GM12878 (cell line): ENCODE data around the gene TLE3. TPM values are rescaled to one million over a fixed set of nuclear protein-coding genes. Genes with fewer than 3 reads are reported as not detected.
A peak's percentile ranks its signal among the peaks of the same experiment; 100 is the strongest.

Source experiments
- ATAC-seq: fragments of 200-7000 bp; cut with Tn5 transposase; 3 replicates; pipeline ENCODE4 v1.9.1; 2020; ENCODE audit warnings: mild to moderate bottlenecking, moderate library complexity
- BruUV-seq: library from RNA; stranded (reverse); fragments of 400-500 nt; replicated peaks from 2 replicates; lab custom pipeline; 2021; lab: Mats Ljungman, UMichigan
- CTCF ChIA-PET: fragments of 300-600 bp; sonication (Branson Sonifier 250); formaldehyde crosslinking; extraction: SDS; loops from one replicate; lab custom pipeline; 2021; ENCODE audit warnings: inconsistent platforms; lab: Yijun Ruan, JAX
- POLR2A ChIA-PET: fragments of 350-600 bp; formaldehyde crosslinking; extraction: SDS; loops from one replicate; lab custom pipeline; 2021; ENCODE audit warnings: inconsistent platforms; lab: Charles Lee
- RAD21 ChIA-PET: fragments of 300-600 bp; sonication (Branson Sonifier 250); formaldehyde crosslinking; loops from one replicate; lab custom pipeline; 2023; ENCODE audit warnings: antibody characterized with exemption; ENCODE audit not compliant: unreplicated experiment; lab: Charles Lee
- SMC1A ChIA-PET: fragments of 300-600 bp; sonication (Branson Sonifier 250); formaldehyde crosslinking; loops from one replicate; lab custom pipeline; 2023; ENCODE audit not compliant: unreplicated experiment, uncharacterized antibody; lab: Charles Lee
- DNase-seq: peaks from one replicate; pipeline ENCODE4 v3.0.0-alpha.2; 2011; ENCODE audit warnings: low read depth, low spot score
- FAIRE-seq: peaks from 3 replicates; lab custom pipeline; 2011; peaks lifted over from hg19 to GRCh38; lab: Jason Lieb, UNC
- H2AFZ ChIP-seq: 2 replicates; pipeline ENCODE4 v1.6.0; 2011; ENCODE audit warnings: low read depth, low read length, control low read depth; ENCODE audit not compliant: control insufficient read depth
- H3K27ac ChIP-seq: 2 replicates; pipeline ENCODE4 v1.5.1; 2011; ENCODE audit warnings: control low read depth; ENCODE audit not compliant: control insufficient read depth, insufficient read depth
- H3K27me3 ChIP-seq, 2 experiments: replicated peaks in 1 of 2; 2 replicates each; pipeline versions ENCODE4 v1.6.0 to v1.6.1; 2011; ENCODE audit warnings: low read length in 1 of 2; ENCODE audit not compliant: control insufficient read depth in 2 of 2, insufficient read depth in 2 of 2
- H3K36me3 ChIP-seq, 2 experiments: 2 replicates each; pipeline ENCODE4 v1.5.1; 2011; ENCODE audit warnings: low read length in 1 of 2; ENCODE audit not compliant: control insufficient read depth in 2 of 2, insufficient read depth in 2 of 2
- H3K4me1 ChIP-seq: 2 replicates; pipeline ENCODE4 v1.6.1; 2011; ENCODE audit warnings: mild to moderate bottlenecking, low read length, moderate library complexity, mixed read lengths; ENCODE audit not compliant: control insufficient read depth, insufficient read depth
- H3K4me2 ChIP-seq: 2 replicates; pipeline ENCODE4 v1.6.0; 2011; ENCODE audit warnings: control low read depth; ENCODE audit not compliant: control insufficient read depth, insufficient read depth
- H3K4me3 ChIP-seq: fragments of 200-600 bp; sonication (generic); 2 replicates; pipeline ENCODE4 v1.5.1; 2016
- H3K79me2 ChIP-seq: 2 replicates; pipeline ENCODE4 v1.6.0; 2011; ENCODE audit warnings: low read length; ENCODE audit not compliant: control insufficient read depth, insufficient read depth
- H3K9ac ChIP-seq: 2 replicates; pipeline ENCODE4 v1.8.0; 2011; ENCODE audit warnings: low read length, control low read depth, mixed read lengths; ENCODE audit not compliant: control insufficient read depth, insufficient read depth
- H3K9me3 ChIP-seq: replicated peaks from 3 replicates; pipeline ENCODE4 v1.5.1; 2011; ENCODE audit warnings: mild to moderate bottlenecking, low read length; ENCODE audit not compliant: control insufficient read depth, insufficient read depth
- H4K20me1 ChIP-seq: 2 replicates; pipeline ENCODE4 v1.6.0; 2011; ENCODE audit not compliant: control insufficient read depth, insufficient read depth
- BHLHE40 ChIP-seq, 2 experiments: fragments of 450-650 bp in 1 of 2; IDR thresholded peaks; 2 replicates each; pipeline ENCODE4 v1.6.1; 2011 to 2017; ENCODE audit warnings: low read depth in 2 of 2, borderline replicate concordance in 1 of 2, improper control_type of control experiment in 1 of 2, low read length in 1 of 2, mild to moderate bottlenecking in 1 of 2
- DPF2 ChIP-seq: fragments of 450-650 bp; IDR thresholded peaks from 2 replicates; pipeline ENCODE4 v1.6.1; 2017; ENCODE audit warnings: mild to moderate bottlenecking
- EED ChIP-seq: sonication (generic); IDR thresholded peaks from 2 replicates; pipeline ENCODE4 v1.6.1; 2016; ENCODE audit warnings: antibody characterized with exemption, low read depth
- GATAD2B ChIP-seq: fragments of 450-650 bp; conservative IDR thresholded peaks from 2 replicates; pipeline ENCODE4 v1.6.1; 2017; ENCODE audit warnings: low read depth, mild to moderate bottlenecking, moderate library complexity
- IKZF1 ChIP-seq: fragments of 450-650 bp; conservative IDR thresholded peaks from 2 replicates; pipeline ENCODE4 v1.6.1; 2017; ENCODE audit warnings: antibody characterized with exemption, mild to moderate bottlenecking
- IKZF2 ChIP-seq, 2 experiments: fragments of 450-650 bp; IDR thresholded peaks; 2 replicates each; pipeline ENCODE4 v1.6.1; 2017; ENCODE audit warnings: mild to moderate bottlenecking in 2 of 2, moderate library complexity in 2 of 2
- LARP7 ChIP-seq: fragments of 450-650 bp; IDR thresholded peaks from 2 replicates; pipeline ENCODE4 v1.6.1; 2017; ENCODE audit warnings: mild to moderate bottlenecking
- MEF2A ChIP-seq: IDR thresholded peaks from 2 replicates; pipeline ENCODE4 v1.6.1; 2011; ENCODE audit warnings: low read depth, mild to moderate bottlenecking, low read length, moderate library complexity; ENCODE audit not compliant: insufficient read depth
- NR2C2 ChIP-seq: IDR thresholded peaks from 2 replicates; pipeline ENCODE4 v1.6.1; 2011; ENCODE audit warnings: borderline replicate concordance, low read depth; ENCODE audit not compliant: control insufficient read depth, insufficient read length
- PML ChIP-seq: IDR thresholded peaks from 2 replicates; pipeline ENCODE4 v1.6.1; 2012; ENCODE audit warnings: low read length, inconsistent platforms
- RFX5 ChIP-seq: IDR thresholded peaks from 2 replicates; pipeline ENCODE4 v1.6.1; 2011; ENCODE audit warnings: low read depth, low read length, improper control_type of control experiment
- RUNX3 ChIP-seq: IDR thresholded peaks from 2 replicates; pipeline ENCODE4 v1.6.1; 2012; ENCODE audit warnings: low read length, inconsistent platforms
- SREBF1 ChIP-seq: IDR thresholded peaks from 2 replicates; pipeline ENCODE4 v1.6.1; 2012; ENCODE audit warnings: mild to moderate bottlenecking, low read length
- TCF12 ChIP-seq: IDR thresholded peaks from 2 replicates; pipeline ENCODE4 v1.6.1; 2011; ENCODE audit warnings: low read depth, mild to moderate bottlenecking, low read length
- whole genome bisulfite sequencing: methylation state at CpG from one replicate; pipeline ENCODE4 v1.1.6; 2016; ENCODE audit warnings: low lambda C conversion rate; ENCODE audit not compliant: insufficient replicate concordance, insufficient coverage; ENCODE audit errors: missing lambda C conversion rate; 5-methylcytosine and 5-hydroxymethylcytosine counted together
- in situ Hi-C: fragments of 300-500 bp; cut with MboI; formaldehyde crosslinking; loops from 9 replicates; pipeline ENCODE4 v1.14.3; 2018; ENCODE audit warnings: mixed read lengths
- intact Hi-C: fragments of 100-400 bp; cut with micrococcal nuclease; formaldehyde crosslinking; loops from one replicate; pipeline ENCODE4 v1.14.2; 2022; ENCODE audit not compliant: unreplicated experiment
- polyA plus RNA-seq, 11 experiments: library from polyadenylated mRNA; depleted of rRNA in 4 of 11; unstranded in 6 of 11; stranded (reverse) in 5 of 11; fragments of >200 nt; fragmentation: Nextera tagmentation in 4 of 11; fragmentation: Illumina TruSeq in 1 of 11; extraction: Ambion mirVana in 4 of 11; extraction: Trizol in 1 of 11; gene quantifications; 1 replicate in 1 of 11; 2 replicates in 10 of 11; pipeline versions ENCODE4 v1.2.1 to v1.2.3, GENCODE V29; 2011 to 2016; ENCODE audit warnings: inconsistent platforms in 2 of 11, missing spikeins in 2 of 11, low read depth in 1 of 11
- total RNA-seq, 4 experiments: library from RNA; depleted of rRNA in 3 of 4; stranded (reverse); fragments of >200 nt in 3 of 4; fragmentation: Illumina TruSeq in 1 of 4; extraction: Trizol in 1 of 4; gene quantifications; 2 replicates each; pipeline versions ENCODE4 v1.2.1 to v1.2.3, GENCODE V29; 2013 to 2021
- TF ChIP-seq, protein P1 (sequence below): fragments of 450-650 bp; IDR thresholded peaks from 2 replicates; pipeline ENCODE4 v1.6.1; 2016; ENCODE audit warnings: mild to moderate bottlenecking, moderate library complexity, borderline replicate concordance
- TF ChIP-seq, protein P2 (sequence below): IDR thresholded peaks from 2 replicates; pipeline ENCODE4 v1.6.1; 2012; ENCODE audit warnings: low read depth, low read length, improper control_type of control experiment

TLE3 gene
- total and polyA plus RNA-seq, 10 of the 15 experiments (the other 5 are each of a cell fraction or from before 2014, with no cell fraction given) = 1.2 to 65.5 (median 9.7) TPM

DNA sequence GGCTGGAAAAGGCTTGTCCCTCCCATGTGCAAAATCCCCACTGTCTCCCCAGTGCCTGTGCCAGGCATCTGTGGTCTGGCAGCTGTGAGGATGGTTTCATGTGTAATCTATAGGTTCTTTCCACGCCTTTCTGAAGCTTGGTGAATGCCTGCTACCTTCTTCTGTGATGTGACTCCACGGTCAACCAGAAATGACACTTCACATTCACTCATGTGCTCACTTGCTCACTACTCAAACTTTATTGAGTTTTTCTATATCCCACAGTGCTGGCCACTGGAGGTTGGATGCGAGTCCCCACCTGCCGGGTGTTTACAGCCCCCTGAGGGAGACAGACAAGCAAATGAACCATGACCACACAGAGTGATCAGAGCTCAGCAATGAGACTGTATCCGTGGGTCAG is 27.9 kb upstream of the TLE3 start:
- H3K36me3 ChIP-seq = no peaks in the 10 kb centered on the region
- H3K27me3 ChIP-seq = no peaks in the 10 kb centered on the region; a peak in 1 of 4 replicates
- H3K9me3 ChIP-seq = no peaks in the 10 kb centered on the region; the same call in 2 of the 3 replicates
- under 1% methylated on average over 5 of the region's 5 CpGs for WGBS
- no peak overlapping the region for H3K27ac ChIP-seq
- in situ Hi-C loops = no loop called here
- H3K9ac ChIP-seq = no peak overlapping the region
- H3K4me1 ChIP-seq = peaks cover 9% of the 10 kb centered on the region; the same call in 1 of the 2 replicates
- H3K79me2 ChIP-seq = no peaks in the 10 kb centered on the region
- POLR2A ChIA-PET = interaction anchor here (0.8 to 1.9 kb wide), 2 partner anchors 15 to 18 kb away, joined by 3 to 14 read pairs; no protein-coding TSS in a partner anchor
- RAD21 ChIA-PET = interaction anchor here (0.6 to 5.8 kb wide), 5 partner anchors 15 to 34 kb away, joined by 3 to 51 read pairs (median 6); partner anchors contain the start of gene TLE3
- DNase-seq (no peak), FAIRE-seq (no peak), ATAC-seq (peak; percentile 67)
- CTCF ChIA-PET = interaction anchor here (1.0 kb wide), 2 partner anchors 9 to 15 kb away, joined by 3 read pairs; no protein-coding TSS in a partner anchor
- SMC1A ChIA-PET = interaction anchor here (0.9 to 3.8 kb wide), 6 partner anchors 11 to 24 kb away, joined by 3 to 30 read pairs (median 4); no protein-coding TSS in a partner anchor
- H3K4me3 ChIP-seq = no peak overlapping the region
- no peak overlapping the region for H2AFZ ChIP-seq
- 0 out of 2 replicates have a peak, but pooled peaks have one; percentile 14 for TF ChIP-seq DPF2
- 0 out of 2 replicates have a peak, but pooled peaks have one; percentile 34 for TF ChIP-seq EED
- 0 out of 2 replicates have a peak, but pooled peaks have one; percentile 62 for TF ChIP-seq GATAD2B
- TF ChIP-seq BHLHE40 (IDR thresholded peaks at IDR 0.05; ENCODE audit: borderline replicate concordance in 1 of 2, low read depth in 2 of 2, low read length in 1 of 2) = peak in 1 of 2 experiments; percentile 41; a peak in 1 of 4 replicates
- TF ChIP-seq LARP7 = no peak
- no peak for TF ChIP-seq RFX5
- TF ChIP-seq TCF12 = 0 out of 2 replicates have a peak, but pooled peaks have one; percentile 6
- peak; percentile 21 to 49; a peak in 1 of 4 replicates for TF ChIP-seq IKZF2 (IDR thresholded peaks at IDR 0.05)
- peak; percentile 59 for TF ChIP-seq IKZF1
- TF ChIP-seq NR2C2 = no peak
- TF ChIP-seq, protein P1, sequence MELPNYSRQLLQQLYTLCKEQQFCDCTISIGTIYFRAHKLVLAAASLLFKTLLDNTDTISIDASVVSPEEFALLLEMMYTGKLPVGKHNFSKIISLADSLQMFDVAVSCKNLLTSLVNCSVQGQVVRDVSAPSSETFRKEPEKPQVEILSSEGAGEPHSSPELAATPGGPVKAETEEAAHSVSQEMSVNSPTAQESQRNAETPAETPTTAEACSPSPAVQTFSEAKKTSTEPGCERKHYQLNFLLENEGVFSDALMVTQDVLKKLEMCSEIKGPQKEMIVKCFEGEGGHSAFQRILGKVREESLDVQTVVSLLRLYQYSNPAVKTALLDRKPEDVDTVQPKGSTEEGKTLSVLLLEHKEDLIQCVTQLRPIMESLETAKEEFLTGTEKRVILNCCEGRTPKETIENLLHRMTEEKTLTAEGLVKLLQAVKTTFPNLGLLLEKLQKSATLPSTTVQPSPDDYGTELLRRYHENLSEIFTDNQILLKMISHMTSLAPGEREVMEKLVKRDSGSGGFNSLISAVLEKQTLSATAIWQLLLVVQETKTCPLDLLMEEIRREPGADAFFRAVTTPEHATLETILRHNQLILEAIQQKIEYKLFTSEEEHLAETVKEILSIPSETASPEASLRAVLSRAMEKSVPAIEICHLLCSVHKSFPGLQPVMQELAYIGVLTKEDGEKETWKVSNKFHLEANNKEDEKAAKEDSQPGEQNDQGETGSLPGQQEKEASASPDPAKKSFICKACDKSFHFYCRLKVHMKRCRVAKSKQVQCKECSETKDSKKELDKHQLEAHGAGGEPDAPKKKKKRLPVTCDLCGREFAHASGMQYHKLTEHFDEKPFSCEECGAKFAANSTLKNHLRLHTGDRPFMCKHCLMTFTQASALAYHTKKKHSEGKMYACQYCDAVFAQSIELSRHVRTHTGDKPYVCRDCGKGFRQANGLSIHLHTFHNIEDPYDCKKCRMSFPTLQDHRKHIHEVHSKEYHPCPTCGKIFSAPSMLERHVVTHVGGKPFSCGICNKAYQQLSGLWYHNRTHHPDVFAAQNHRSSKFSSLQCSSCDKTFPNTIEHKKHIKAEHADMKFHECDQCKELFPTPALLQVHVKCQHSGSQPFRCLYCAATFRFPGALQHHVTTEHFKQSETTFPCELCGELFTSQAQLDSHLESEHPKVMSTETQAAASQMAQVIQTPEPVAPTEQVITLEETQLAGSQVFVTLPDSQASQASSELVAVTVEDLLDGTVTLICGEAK = peak; percentile 74
- no peak for TF ChIP-seq MEF2A
- TF ChIP-seq, protein P2, sequence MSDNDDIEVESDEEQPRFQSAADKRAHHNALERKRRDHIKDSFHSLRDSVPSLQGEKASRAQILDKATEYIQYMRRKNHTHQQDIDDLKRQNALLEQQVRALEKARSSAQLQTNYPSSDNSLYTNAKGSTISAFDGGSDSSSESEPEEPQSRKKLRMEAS = no peak
- TF ChIP-seq SREBF1 = no peak
- no peak for TF ChIP-seq PML
- peak; percentile 64; the same call in 1 of the 2 replicates for TF ChIP-seq RUNX3
- intact Hi-C loops = no loop called here
- H3K4me2 ChIP-seq = no peak overlapping the region
- BruUV-seq = no TSS peak
- H4K20me1 ChIP-seq = no peaks in the 10 kb centered on the region; the same call in 1 of the 2 replicates
